ENCODE data around the gene PODN. TPM values are rescaled to one million over a fixed set of nuclear protein-coding genes. Genes with fewer than 3 reads are reported as not detected.

Gene PODN
- total RNA-seq, 1 donor from 2014 or later = 0.10 TPM

DNA sequence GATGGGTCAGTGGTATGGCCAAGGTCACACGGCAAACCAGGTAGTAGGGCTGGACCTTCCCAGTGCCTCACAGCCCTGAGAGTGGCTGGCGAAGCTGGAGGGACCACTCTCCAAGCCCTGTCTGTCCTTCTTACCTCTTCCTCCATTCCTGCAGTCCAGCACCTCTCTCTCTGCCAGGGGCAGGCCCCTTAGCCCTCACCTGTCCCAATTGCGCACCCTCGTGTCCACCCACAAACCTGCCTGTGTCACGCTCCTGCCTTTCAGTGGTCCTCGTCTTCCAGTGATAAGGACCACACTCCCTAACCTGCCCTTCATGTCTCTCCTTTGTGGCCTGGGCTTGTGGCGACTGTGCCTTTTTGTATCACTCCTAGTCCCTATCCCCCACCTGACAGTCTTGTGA, 3.4 kb downstream of the PODN start:
- TF ChIP-seq, protein P1, sequence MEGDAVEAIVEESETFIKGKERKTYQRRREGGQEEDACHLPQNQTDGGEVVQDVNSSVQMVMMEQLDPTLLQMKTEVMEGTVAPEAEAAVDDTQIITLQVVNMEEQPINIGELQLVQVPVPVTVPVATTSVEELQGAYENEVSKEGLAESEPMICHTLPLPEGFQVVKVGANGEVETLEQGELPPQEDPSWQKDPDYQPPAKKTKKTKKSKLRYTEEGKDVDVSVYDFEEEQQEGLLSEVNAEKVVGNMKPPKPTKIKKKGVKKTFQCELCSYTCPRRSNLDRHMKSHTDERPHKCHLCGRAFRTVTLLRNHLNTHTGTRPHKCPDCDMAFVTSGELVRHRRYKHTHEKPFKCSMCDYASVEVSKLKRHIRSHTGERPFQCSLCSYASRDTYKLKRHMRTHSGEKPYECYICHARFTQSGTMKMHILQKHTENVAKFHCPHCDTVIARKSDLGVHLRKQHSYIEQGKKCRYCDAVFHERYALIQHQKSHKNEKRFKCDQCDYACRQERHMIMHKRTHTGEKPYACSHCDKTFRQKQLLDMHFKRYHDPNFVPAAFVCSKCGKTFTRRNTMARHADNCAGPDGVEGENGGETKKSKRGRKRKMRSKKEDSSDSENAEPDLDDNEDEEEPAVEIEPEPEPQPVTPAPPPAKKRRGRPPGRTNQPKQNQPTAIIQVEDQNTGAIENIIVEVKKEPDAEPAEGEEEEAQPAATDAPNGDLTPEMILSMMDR (IDR thresholded peaks at IDR 0.05; ENCODE audit: unreplicated experiment) = no peak
- Mint-ChIP-seq H3K9me3 (ENCODE audit: unreplicated experiment) (no peaks in the 10 kb centered on the region), H3K4me3 (ENCODE audit: unreplicated experiment) (no peak overlapping the region), H3K4me1 (ENCODE audit: unreplicated experiment) (peaks cover 3% of the 10 kb centered on the region), H3K27me3 (ENCODE audit: unreplicated experiment) (peaks cover 20% of the 10 kb centered on the region), H3K27ac (ENCODE audit: unreplicated experiment) (peak overlapping the region; percentile 82), H3K36me3 (ENCODE audit: low read depth, unreplicated experiment) (no peaks in the 10 kb centered on the region)
- no peak for DNase-seq (ENCODE audit: low spot score)

DNA sequence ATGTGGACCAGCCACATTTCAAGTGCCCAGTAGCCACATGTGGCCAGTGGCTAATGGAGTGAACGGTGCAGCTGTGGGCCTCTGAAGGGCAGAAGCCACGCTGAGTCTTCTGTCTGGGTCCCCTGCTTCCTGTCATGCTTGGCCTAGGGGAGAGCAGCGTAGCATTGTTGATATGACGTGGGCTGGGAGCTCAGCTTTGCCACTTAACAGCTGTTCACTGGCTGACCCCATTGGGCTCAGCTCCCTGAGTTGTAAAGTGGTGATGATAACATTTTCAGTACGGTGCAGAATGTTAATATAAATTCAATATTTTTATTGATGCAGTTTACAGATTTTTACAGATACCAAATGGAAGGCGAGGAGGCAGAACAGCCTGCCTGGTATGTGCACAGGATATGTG, 4.5 kb downstream of the PODN start:
- Mint-ChIP-seq H3K9me3 (ENCODE audit: unreplicated experiment) (no peaks in the 10 kb centered on the region), H3K27ac (ENCODE audit: unreplicated experiment) (no peak overlapping the region), H3K4me1 (ENCODE audit: unreplicated experiment) (peaks cover 3% of the 10 kb centered on the region), H3K4me3 (ENCODE audit: unreplicated experiment) (no peak overlapping the region), H3K27me3 (ENCODE audit: unreplicated experiment) (peaks cover 18% of the 10 kb centered on the region), H3K36me3 (ENCODE audit: low read depth, unreplicated experiment) (no peaks in the 10 kb centered on the region)
- DNase-seq (ENCODE audit: low spot score) = no peak
- TF ChIP-seq, protein P1 (IDR thresholded peaks at IDR 0.05; ENCODE audit: unreplicated experiment) = no peak

DNA sequence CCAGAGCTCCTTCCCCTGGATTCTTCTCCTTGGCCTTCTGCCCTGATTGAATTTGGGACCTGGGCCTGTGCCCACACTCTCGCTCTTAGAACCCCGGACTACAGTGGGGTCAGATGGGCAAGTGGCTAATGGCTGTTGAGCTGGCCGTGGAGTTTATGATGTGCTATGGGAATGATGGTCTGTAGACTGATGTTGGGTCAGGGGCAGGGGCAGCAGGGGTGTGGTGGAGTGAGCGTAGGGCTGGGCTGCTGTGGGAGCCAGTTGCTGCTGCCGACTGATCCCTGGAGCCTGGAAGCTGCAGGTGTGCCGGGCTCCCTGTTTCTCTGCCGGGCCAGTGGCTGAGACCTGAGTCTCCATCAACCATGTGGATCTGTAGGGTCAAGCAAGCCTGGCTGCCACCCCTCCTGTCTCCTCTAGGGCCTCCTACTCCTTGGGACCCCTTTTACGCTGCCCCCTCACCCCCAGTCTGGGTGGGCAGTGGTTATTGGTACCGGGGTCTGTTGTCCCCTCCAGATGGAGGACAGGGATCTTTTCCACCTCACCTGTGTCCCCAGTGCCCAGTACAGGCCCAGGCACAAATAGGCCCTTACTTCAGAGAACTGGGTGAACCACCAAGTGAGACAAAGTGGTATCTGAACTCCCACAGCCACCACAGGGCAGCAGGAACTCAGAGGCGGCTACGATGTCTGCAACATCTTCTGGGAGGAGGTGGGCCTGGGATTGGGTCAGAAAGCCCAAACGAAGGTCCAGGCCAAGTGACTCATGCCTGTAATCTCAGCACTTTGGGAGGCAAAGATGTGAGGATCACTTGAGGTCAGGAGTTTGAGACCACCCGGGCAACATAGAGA, 5.1 kb downstream of the PODN start:
- no peak for DNase-seq (ENCODE audit: low spot score)

DNA sequence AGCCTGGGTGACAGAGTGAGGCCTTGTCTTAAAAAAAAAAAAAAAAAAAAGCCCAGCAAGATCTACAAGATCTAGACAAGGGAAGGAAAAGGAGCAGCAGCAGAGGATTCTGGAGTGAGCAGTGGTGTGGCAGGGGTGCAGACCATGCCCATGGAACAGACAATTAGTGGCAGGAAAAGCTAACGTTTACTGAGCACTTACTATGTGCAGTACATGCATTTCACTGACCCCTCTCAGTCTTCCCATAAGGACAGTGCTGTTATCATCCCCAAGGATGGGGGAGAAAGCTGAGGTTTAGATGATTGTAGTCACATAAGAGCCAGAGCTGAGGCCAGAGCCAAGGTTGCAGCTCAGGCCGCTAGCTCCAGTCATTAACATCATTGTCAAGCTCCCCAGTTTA, 5.9 kb downstream of the PODN start:
- Mint-ChIP-seq H3K4me3 (ENCODE audit: unreplicated experiment) (no peak overlapping the region), H3K27me3 (ENCODE audit: unreplicated experiment) (peaks cover 16% of the 10 kb centered on the region), H3K4me1 (ENCODE audit: unreplicated experiment) (peaks cover 3% of the 10 kb centered on the region), H3K9me3 (ENCODE audit: unreplicated experiment) (no peaks in the 10 kb centered on the region), H3K36me3 (ENCODE audit: low read depth, unreplicated experiment) (no peaks in the 10 kb centered on the region), H3K27ac (ENCODE audit: unreplicated experiment) (no peak overlapping the region)
- TF ChIP-seq, protein P1 (IDR thresholded peaks at IDR 0.05; ENCODE audit: unreplicated experiment) = no peak
- no peak for DNase-seq (ENCODE audit: low spot score)

More for the DNA sequence above, 5.1 kb downstream of the PODN start:
- Mint-ChIP-seq H3K4me3 (ENCODE audit: unreplicated experiment) (no peak overlapping the region), H3K9me3 (ENCODE audit: unreplicated experiment) (no peaks in the 10 kb centered on the region), H3K27me3 (ENCODE audit: unreplicated experiment) (peaks cover 16% of the 10 kb centered on the region), H3K4me1 (ENCODE audit: unreplicated experiment) (peaks cover 3% of the 10 kb centered on the region), H3K27ac (ENCODE audit: unreplicated experiment) (no peak overlapping the region), H3K36me3 (ENCODE audit: low read depth, unreplicated experiment) (no peaks in the 10 kb centered on the region)
- TF ChIP-seq, protein P1 (IDR thresholded peaks at IDR 0.05; ENCODE audit: unreplicated experiment) = no peak
